Measurements from ENCODE around the gene ZNF423.
"Not testable (repeated sequence)": the region's sequence is repeated elsewhere in the genome, so short reads cannot be mapped to it uniquely, and the experiment has no call there.

The ZNF423 gene

DNA sequence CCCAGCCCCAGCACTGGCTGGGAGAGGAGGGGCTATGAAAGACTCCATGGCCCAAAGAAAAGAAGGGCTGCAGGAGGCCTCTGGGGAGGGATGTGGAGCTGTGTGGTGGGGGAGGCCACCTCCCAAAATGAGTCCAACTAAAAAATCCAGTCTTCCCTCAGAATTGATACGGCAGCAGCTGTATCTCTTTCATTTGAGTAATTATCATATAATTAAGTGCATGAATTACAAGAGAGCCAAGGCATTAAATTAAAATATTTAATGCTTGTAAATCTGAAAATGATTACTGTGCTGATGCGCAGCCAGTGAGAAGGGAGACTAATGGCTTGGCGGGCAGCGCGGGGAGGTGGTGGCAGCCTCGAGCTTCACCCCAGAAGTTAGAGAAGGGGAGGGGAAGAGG lies 289.5 kb downstream of the ZNF423 start:
- DNase-seq, result no peak

DNA sequence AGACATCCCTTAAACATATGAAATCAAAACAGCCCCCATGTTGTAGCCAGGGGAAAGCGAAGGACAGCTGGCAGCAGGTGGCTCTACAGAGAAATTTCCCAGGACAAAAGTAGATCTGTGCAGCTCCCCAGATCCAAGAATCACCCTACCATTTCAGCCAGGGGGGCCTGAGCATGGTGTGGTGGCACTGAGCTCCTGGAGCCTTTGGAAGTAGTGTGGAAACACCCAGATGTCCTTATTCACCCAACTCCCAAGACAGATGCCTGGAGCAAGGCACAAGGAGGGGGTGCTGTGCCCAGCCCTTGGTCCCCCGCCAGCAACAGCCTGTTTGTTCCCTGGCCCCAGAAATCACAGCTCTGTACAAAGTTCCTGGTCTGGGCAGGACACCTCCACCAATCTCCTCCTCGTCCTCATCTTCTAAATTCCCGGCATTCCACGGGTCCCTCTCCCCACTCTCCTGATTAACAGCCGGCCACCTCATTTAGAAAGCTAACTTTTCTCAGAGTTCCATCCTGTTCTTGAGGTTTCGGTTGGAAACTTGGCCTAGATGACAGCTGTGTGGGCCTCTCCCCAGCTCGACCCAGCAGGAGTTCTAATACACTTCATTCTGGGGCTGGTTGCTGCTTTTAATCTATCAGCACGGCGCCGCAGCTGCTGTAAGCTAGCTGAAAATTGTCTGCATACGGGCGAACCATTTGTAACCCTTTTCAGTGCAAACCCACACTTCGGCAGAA lies 291.2 kb downstream of the ZNF423 start:
- no peak for DNase-seq

DNA sequence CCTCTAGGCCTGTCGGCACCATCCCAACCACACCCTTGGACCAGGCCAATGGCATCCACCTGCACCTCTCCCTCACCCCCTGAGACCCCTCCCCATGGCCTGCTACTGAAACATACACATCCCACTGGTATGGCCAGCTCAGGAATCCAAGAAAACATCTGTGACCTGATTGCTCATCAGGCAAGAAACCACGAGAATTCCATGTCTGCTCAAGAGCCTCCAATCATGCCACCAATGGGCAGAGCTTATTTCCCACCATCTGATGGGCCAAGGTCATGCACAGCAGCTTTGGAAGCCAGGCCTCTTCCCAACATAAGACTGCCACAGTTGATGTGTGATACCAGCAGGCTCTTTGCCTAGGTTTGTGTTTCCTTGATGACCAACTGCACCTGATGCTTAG lies 292.2 kb downstream of the ZNF423 start:
- DNase-seq, result no peak

DNA sequence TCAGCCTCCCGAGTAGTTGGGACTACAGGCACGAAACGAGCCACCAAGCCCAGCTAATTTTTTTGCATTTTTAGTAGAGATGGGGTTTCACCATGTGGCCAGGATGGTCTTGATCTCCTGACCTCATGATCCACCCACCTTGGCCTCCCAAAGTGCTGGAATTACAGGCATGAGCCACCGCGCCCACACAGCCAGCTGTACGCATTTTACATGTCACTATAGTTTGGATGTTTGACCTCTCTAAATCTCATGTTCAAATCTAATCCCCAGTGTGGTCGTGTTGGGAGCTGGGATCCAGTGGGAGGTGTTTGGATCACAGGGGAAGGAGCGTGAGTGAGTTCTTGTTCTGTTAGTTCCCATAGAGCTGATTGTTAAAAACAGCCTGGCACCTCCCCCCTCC lies 293.0 kb downstream of the ZNF423 start:
- DNase-seq, result not testable (repeated sequence)

GRCh38 chr16:49562228-49562627 lies 293.7 kb downstream of the ZNF423 start:
- no peak for DNase-seq

GRCh38 chr16:49560004-49560830 lies 295.7 kb downstream of the ZNF423 start:
- DNase-seq, result no peak

- no peak for DNase-seq
Measured at GRCh38 chr16:49559242-49559641, 296.7 kb downstream of the ZNF423 start.

- no peak for DNase-seq
Measured at GRCh38 chr16:49558451-49558850, 297.5 kb downstream of the ZNF423 start.

DNA sequence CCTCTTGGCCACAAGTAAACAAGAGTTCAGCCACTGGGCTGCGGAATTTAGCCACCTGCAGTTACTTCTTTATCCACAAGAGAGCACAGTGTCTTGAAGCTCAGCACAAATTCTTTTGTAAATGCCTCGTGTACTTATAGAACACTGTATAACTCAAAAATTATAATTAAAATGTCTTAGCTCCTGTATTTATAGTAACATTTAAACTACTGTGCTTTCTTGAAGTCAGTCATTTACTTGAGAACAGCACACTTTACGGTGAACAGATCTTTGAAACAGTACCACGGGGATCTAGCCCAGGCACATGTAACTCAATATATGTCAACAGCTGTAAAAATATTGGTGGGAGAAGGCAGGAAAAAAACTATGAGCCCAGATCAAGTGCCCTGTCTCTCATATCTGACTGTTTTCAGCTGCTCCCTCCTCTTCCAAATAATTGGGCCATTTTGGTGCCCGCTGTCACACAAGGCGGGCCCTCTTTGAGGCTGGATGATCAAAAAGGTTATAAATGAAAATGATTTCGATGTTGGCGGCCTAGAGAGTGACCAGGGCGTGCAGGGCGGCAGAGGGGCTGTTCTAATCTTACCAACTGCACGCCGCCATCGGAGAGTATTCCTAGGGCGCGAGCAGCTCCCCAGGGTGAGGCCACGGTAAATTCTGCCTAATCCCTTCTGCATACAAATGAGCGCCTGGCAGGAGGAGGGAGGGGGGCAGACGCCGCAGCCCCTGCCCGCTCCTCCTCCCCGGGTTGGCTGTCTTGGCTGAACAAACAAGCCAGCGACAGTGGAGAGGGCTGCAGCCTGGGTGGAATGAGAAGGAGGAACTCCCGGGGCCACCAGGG lies 299.1 kb downstream of the ZNF423 start:
- no peak for DNase-seq

DNA sequence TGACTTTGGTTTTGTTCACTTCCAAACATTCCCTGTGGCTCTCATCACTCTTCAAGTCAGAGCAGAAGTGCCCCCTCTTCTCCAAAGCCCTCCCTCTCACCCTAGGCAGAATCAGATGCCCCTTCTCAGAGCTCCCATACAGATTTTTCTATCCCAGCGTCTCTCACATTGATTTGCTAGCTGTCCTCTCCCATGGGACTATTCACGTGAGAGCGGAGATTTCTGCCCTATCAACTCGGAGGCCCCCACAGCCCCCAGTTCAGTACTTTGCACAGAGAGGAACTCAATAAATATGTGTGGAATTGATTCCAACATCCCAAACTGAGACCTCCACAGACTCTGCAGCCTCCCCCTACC lies 299.7 kb downstream of the ZNF423 start:
- no peak for DNase-seq

- no peak for DNase-seq
Measured at GRCh38 chr16:49554681-49555080, 301.2 kb downstream of the ZNF423 start.

DNA sequence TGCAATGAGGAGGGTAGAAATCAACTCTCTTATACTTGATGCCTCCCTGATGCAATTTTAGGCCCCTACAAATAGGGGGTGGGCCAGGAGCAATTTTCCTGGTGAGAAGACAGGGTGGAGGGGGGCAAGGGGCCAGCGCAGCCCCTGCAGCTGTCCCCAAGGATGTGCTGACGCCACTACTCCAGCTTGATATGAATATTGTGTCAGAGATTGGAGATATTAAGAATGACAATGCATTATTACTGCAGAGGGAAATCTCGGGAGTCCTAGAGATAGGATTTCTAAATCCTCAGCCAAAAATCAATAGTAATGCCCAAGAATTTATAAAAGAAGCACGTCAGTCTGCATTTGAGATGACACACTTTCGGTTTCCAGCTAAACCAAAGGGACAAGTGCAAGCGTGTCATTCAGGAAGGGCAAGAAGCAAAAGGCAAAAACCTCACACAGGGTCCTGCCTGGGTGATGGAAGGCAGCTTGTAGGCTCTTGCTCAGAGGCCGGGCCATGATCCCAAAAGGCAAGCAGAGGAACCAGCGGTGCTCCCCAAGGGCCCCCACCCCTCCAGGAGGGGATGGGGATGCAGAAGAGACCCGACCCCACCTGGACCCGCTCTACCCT lies 303.5 kb downstream of the ZNF423 start:
- no peak for DNase-seq

GRCh38 chr16:49550666-49551065 lies 305.2 kb downstream of the ZNF423 start:
- no peak for DNase-seq

- no peak for DNase-seq
Measured at GRCh38 chr16:49550140-49550539, 305.8 kb downstream of the ZNF423 start.

DNA sequence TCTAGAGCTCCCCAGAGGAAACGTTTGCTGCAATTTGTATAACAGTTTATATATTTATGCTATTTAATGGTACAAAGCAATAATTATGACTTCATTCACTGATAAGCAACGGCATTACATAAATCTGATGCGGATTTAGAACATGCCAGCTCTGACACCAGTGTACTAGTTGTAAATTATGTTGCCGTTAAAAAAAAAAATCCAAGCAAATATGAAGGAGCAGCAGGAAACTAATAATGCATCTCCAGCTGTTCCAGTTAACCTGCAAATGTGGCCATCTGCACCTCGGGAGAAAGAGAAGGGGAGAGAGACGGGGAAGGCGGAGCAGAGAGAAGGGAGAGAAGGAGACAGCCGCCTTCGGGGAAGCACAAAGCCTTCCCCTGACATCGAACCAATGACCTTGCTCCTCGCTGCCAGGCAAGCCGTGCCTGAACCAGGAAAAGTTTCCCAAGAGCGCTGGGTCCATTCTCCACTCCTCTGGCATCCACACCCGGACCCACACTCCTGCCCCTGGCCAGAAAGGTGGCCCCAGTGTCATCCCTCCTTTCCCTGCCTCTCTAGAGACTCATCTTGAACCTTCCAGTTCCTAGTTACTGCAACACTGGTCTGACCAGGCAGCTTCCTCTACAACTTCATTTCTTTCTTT lies 307.5 kb downstream of the ZNF423 start:
- DNase-seq, result no peak

DNA sequence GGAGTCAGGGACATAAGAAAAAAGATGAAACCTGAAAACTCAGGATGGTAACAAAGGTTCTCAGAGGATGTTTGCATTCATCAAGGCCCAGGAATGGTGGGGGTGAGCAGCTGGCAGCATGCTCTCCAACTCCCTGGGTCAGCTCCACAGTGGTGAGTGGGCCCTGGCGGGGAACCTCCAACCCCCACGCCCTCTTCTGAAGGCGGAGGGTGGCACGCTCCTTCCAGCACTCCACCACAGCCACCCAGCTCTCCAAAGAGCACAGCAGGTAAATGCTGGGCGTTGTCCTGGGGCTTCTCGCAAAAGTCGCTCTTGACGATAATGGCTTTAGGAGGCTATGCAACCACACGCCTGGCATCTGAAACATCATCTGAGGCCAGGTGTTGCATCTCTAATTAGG lies 308.5 kb downstream of the ZNF423 start:
- DNase-seq, result no peak

DNA sequence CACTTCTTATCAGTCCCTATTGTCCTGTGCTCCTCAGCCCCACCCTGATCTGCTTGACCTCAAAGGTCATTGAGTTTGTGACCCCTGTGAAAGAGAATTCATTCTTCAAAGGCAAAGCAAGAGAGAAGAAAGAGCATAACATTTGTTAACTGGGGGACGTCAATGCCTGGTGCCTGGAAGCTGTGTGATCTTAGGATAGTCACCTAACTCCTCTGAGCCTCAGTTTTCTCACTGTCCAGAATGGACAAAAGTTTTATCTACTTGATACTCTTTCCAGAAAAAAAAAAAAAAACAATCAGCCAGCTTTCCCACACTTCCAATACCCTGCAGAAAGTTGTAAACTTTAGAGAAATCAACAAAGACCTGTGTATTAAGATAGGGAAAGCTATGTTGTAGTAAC lies 309.2 kb downstream of the ZNF423 start:
- no peak for DNase-seq

DNA sequence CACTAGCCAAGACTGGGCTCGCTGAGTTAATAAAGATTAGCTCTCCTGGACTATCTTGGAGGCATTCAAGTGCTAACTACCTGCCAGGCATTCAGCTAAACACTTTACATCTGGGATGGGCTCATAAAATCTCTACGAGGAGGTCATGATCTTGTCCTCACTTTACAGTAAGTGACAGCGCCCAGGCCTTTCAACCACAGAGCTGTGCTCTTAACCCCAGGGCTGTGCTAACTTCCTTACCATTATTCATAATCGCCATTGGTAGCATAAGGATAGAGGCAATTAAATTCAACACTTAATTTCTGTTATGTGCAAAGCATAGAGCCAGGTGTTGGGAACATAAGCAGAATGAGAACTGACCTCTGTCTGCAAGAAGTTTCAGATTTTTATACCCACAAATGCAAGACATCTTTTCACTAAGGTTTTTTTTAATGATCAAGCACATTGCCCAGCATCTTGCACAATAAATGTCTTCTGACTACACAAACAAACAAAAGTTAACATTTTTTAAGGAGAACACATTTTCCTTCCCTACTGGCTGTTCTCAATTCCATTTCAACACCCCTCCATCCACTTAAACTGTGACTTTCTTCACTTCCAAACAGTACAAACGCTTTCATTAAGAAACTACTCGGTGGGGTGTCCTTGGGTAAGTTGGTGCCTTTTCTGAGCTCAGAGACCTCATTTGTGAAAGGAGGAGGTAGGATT lies 310.0 kb downstream of the ZNF423 start:
- no peak for DNase-seq

- DNase-seq, result no peak
Measured at GRCh38 chr16:49545243-49545642, 310.7 kb downstream of the ZNF423 start.

GRCh38 chr16:49544828-49545227 lies 311.1 kb downstream of the ZNF423 start:
- DNase-seq, result no peak

- no peak for DNase-seq
Measured at GRCh38 chr16:49543631-49543946, 312.3 kb downstream of the ZNF423 start.
